ENCODE data around the gene PLPP2. TPM values are rescaled to one million over a fixed set of nuclear protein-coding genes. Genes with fewer than 3 reads are reported as not detected.

Gene PLPP2
- total RNA-seq = 14.6 and 18.6 TPM in 2 replicates

GRCh38 chr19:291006-291521, at the start of gene PLPP2:
Gene PLPP2, minus strand, starts transcription at chr19:291403. Its CDS starts 67 bp downstream, at chr19:291336.

Other genes with a start within 250 kb of the PLPP2 start
- not detected in 2 replicates for gene OR4F17, start 184.3 kb downstream of the PLPP2 start, total RNA-seq
- gene MIER2, start 53.4 kb upstream of the PLPP2 start, total RNA-seq = 14.4 and 20.2 TPM in 2 replicates
- 0.15 TPM in 1 of 2 replicates, not detected in the other for gene C2CD4C, start 117.7 kb upstream of the PLPP2 start, total RNA-seq
- gene SHC2, start 169.6 kb upstream of the PLPP2 start, total RNA-seq = 0.30 and 0.34 TPM in 2 replicates
- gene MADCAM1, start 205.1 kb upstream of the PLPP2 start, total RNA-seq = 0.50 TPM in 1 of 2 replicates, not detected in the other
- gene TPGS1, start 216.1 kb upstream of the PLPP2 start, total RNA-seq = 32.8 and 33.3 TPM in 2 replicates
- 65.4 and 72.6 TPM in 2 replicates for gene CDC34, start 240.4 kb upstream of the PLPP2 start, total RNA-seq

Data from bronchus fibroblast of lung (primary cell).